ENCODE measurements around the gene TRIM24. TPM values are rescaled to one million over a fixed set of nuclear protein-coding genes. Genes with fewer than 3 reads are reported as not detected.

The TRIM24 gene
- total and polyA plus RNA-seq, 2 of the 13 experiments (the other 11 are each of a cell fraction or from before 2014, with no cell fraction given), result 100 to 106 TPM

DNA sequence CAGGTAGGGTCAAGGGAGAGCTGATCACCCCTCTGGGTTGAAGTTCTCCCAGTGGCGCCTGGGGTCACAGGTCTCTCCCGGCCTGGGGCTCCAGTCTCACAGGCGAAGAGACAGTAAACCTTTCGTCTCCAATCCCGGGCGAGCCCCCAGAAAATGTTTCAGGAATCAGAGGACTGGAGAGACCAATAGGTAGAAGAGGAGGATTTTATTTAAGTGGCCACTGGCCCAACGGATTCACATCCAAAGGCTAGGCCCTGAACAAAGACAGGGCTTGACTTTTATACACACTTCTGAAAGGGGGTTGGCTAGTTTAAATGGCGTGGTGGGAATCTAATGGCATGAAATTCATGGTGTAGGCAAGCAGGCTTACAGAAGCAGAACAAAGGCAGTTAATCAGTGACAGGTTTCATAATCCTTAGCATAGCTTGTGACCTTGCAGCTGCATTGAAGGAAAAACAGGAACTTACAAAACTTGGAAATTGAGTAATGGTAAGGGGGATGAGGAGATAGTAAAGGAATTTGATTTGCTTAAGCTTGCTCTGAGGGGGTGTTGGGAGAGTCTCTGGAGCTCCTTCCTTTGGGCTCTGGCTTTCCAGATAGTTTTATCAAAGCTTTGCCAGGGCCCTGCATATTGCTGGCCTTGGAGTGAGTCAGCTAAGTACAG is 105.5 kb downstream of the TRIM24 start (continued):
- TF ChIP-seq FOXA1 (IDR thresholded peaks at IDR 0.05), result no peak
- peak; percentile 55; the same call in 1 of the 2 replicates for TF ChIP-seq FOXA1 (CRISPR knock-in tag; IDR thresholded peaks at IDR 0.05)
- TF ChIP-seq CCAR2 (optimal IDR thresholded peaks at IDR 0.05; ENCODE audit: low read depth, low read length), result no peak
- no peak; the same call in 1 of the 2 replicates for TF ChIP-seq ZC3H13 (CRISPR knock-in tag; IDR thresholded peaks at IDR 0.05)
- no peak for TF ChIP-seq SRY (CRISPR knock-in tag; IDR thresholded peaks at IDR 0.05)
- no peak for TF ChIP-seq RBM39 (IDR thresholded peaks at IDR 0.05; ENCODE audit: low read depth, low read length, poor library complexity, severe bottlenecking)
- TF ChIP-seq, protein P1, sequence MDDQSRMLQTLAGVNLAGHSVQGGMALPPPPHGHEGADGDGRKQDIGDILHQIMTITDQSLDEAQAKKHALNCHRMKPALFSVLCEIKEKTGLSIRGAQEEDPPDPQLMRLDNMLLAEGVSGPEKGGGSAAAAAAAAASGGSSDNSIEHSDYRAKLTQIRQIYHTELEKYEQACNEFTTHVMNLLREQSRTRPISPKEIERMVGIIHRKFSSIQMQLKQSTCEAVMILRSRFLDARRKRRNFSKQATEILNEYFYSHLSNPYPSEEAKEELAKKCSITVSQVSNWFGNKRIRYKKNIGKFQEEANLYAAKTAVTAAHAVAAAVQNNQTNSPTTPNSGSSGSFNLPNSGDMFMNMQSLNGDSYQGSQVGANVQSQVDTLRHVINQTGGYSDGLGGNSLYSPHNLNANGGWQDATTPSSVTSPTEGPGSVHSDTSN (CRISPR knock-in tag; IDR thresholded peaks at IDR 0.05; ENCODE audit: borderline replicate concordance), result no peak
- no peak for TF ChIP-seq ZNF570 (CRISPR knock-in tag; IDR thresholded peaks at IDR 0.05; ENCODE audit: borderline replicate concordance)
- TF ChIP-seq TFAP4 (IDR thresholded peaks at IDR 0.05; ENCODE audit: borderline replicate concordance, low read depth), result peak; percentile 35; the same call in 1 of the 2 replicates
- TF ChIP-seq ZBTB3 (CRISPR knock-in tag; IDR thresholded peaks at IDR 0.05; ENCODE audit: borderline replicate concordance, low read depth), result peak; percentile 77; the same call in 1 of the 2 replicates
- TF ChIP-seq RAD21 (CRISPR knock-in tag; IDR thresholded peaks at IDR 0.05), result 0 out of 2 replicates have a peak, but pooled peaks have one; percentile 4
- TF ChIP-seq UBTF (CRISPR knock-in tag; IDR thresholded peaks at IDR 0.05), result 0 out of 2 replicates have a peak, but pooled peaks have one; percentile 18
- TF ChIP-seq ZNF3 (CRISPR knock-in tag; IDR thresholded peaks at IDR 0.05), result no peak
- TF ChIP-seq, protein P2, sequence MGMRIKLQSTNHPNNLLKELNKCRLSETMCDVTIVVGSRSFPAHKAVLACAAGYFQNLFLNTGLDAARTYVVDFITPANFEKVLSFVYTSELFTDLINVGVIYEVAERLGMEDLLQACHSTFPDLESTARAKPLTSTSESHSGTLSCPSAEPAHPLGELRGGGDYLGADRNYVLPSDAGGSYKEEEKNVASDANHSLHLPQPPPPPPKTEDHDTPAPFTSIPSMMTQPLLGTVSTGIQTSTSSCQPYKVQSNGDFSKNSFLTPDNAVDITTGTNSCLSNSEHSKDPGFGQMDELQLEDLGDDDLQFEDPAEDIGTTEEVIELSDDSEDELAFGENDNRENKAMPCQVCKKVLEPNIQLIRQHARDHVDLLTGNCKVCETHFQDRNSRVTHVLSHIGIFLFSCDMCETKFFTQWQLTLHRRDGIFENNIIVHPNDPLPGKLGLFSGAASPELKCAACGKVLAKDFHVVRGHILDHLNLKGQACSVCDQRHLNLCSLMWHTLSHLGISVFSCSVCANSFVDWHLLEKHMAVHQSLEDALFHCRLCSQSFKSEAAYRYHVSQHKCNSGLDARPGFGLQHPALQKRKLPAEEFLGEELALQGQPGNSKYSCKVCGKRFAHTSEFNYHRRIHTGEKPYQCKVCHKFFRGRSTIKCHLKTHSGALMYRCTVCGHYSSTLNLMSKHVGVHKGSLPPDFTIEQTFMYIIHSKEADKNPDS (CRISPR knock-in tag; IDR thresholded peaks at IDR 0.05), result no peak
- no peak for TF ChIP-seq PRDM15 (CRISPR knock-in tag; IDR thresholded peaks at IDR 0.05)
